SK-N-SH treated with all-trans-retinoic acid at 6 μM for 48 hours (cell line): Measurements from ENCODE around the gene CLNK.

Source experiments
- ATAC-seq: fragments of 200-7000 bp; cut with Tn5 transposase; 3 replicates; pipeline ENCODE4 v1.9.1; 2020; ENCODE audit warnings: mild to moderate bottlenecking, moderate library complexity
- ARNTL ChIP-seq: fragments of 450-650 bp; formaldehyde crosslinking; IDR thresholded peaks from 2 replicates; pipeline ENCODE4 v1.5.0; 2020; ENCODE audit warnings: low read depth, mild to moderate bottlenecking, moderate library complexity, borderline replicate concordance
- BACH2 ChIP-seq: fragments of 250-450 bp; sonication (Bioruptor Pico); IDR thresholded peaks from 2 replicates; pipeline ENCODE4 v1.9.0; 2021; ENCODE audit warnings: mild to moderate bottlenecking, borderline replicate concordance
- CSDC2 ChIP-seq: fragments of 250-450 bp; sonication (Bioruptor Pico); IDR thresholded peaks from 2 replicates; pipeline ENCODE4 v1.5.0; 2020; ENCODE audit warnings: mild to moderate bottlenecking, moderate library complexity
- CSRNP3 ChIP-seq: fragments of 250-450 bp; sonication (Bioruptor Pico); IDR thresholded peaks from 2 replicates; pipeline ENCODE4 v1.5.1; 2021; ENCODE audit warnings: mild to moderate bottlenecking, moderate library complexity
- ESRRG ChIP-seq: fragments of 250-450 bp; sonication (Bioruptor Pico); IDR thresholded peaks from 2 replicates; pipeline ENCODE4 v1.6.1; 2021; ENCODE audit warnings: mild to moderate bottlenecking
- GLIS3 ChIP-seq: fragments of 250-450 bp; sonication (Bioruptor Pico); IDR thresholded peaks from 2 replicates; pipeline ENCODE4 v1.5.0; 2020; ENCODE audit warnings: mild to moderate bottlenecking, moderate library complexity
- RARB ChIP-seq: fragments of 250-450 bp; sonication (Bioruptor Pico); IDR thresholded peaks from 2 replicates; pipeline ENCODE4 v1.8.0; 2021; ENCODE audit warnings: mild to moderate bottlenecking, moderate library complexity
- SNAI2 ChIP-seq: fragments of 250-450 bp; sonication (Bioruptor Pico); IDR thresholded peaks from 2 replicates; pipeline ENCODE4 v1.5.0; 2020; ENCODE audit warnings: mild to moderate bottlenecking, moderate library complexity
- TCF4 ChIP-seq: fragments of 250-450 bp; sonication (Bioruptor Pico); IDR thresholded peaks from 2 replicates; pipeline ENCODE4 v1.8.0; 2021; ENCODE audit warnings: mild to moderate bottlenecking, moderate library complexity, borderline replicate concordance
- TOX ChIP-seq: fragments of 250-450 bp; sonication (Bioruptor Pico); IDR thresholded peaks from 2 replicates; pipeline ENCODE4 v1.8.0; 2021; ENCODE audit warnings: mild to moderate bottlenecking, moderate library complexity, borderline replicate concordance
- TSHZ2 ChIP-seq: fragments of 250-450 bp; sonication (Bioruptor Pico); IDR thresholded peaks from 2 replicates; pipeline ENCODE4 v1.5.0; 2020; ENCODE audit warnings: mild to moderate bottlenecking, moderate library complexity
- ZC3H10 ChIP-seq: fragments of 250-450 bp; sonication (Bioruptor Pico); IDR thresholded peaks from 2 replicates; pipeline ENCODE4 v1.5.1; 2021; ENCODE audit warnings: mild to moderate bottlenecking, moderate library complexity
- ZFP3 ChIP-seq: fragments of 250-450 bp; sonication (Bioruptor Pico); IDR thresholded peaks from 2 replicates; pipeline ENCODE4 v1.5.0; 2020; ENCODE audit warnings: mild to moderate bottlenecking, moderate library complexity
- ZFP30 ChIP-seq: fragments of 450-650 bp; formaldehyde crosslinking; IDR thresholded peaks from 2 replicates; pipeline ENCODE4 v1.5.0; 2022; ENCODE audit warnings: mild to moderate bottlenecking, moderate library complexity
- ZNF565 ChIP-seq: fragments of 450-650 bp; formaldehyde crosslinking; conservative IDR thresholded peaks from 2 replicates; pipeline ENCODE4 v1.5.0; 2020; ENCODE audit warnings: low read depth, mild to moderate bottlenecking, moderate library complexity
- ZNF70 ChIP-seq: fragments of 450-650 bp; formaldehyde crosslinking; IDR thresholded peaks from 2 replicates; pipeline ENCODE4 v1.5.0; 2020; ENCODE audit warnings: mild to moderate bottlenecking, moderate library complexity
- TF ChIP-seq, protein P1 (sequence below): fragments of 250-450 bp; sonication (Bioruptor Pico); IDR thresholded peaks from 2 replicates; pipeline ENCODE4 v1.5.1; 2020; ENCODE audit warnings: low read depth, mild to moderate bottlenecking, moderate library complexity
- TF ChIP-seq, protein P2 (sequence below): fragments of 250-450 bp; sonication (Bioruptor Pico); IDR thresholded peaks from 2 replicates; pipeline ENCODE4 v1.8.0; 2021; ENCODE audit warnings: low read depth, mild to moderate bottlenecking, moderate library complexity, borderline replicate concordance
- TF ChIP-seq, protein P3 (sequence below): fragments of 250-450 bp; sonication (Bioruptor Pico); IDR thresholded peaks from 2 replicates; pipeline ENCODE4 v1.8.0; 2020; ENCODE audit warnings: mild to moderate bottlenecking, moderate library complexity, borderline replicate concordance

The CLNK gene

GRCh38 chr4:10535912-10536311 lies 148.7 kb downstream of the CLNK start:
- TF ChIP-seq, protein P1, sequence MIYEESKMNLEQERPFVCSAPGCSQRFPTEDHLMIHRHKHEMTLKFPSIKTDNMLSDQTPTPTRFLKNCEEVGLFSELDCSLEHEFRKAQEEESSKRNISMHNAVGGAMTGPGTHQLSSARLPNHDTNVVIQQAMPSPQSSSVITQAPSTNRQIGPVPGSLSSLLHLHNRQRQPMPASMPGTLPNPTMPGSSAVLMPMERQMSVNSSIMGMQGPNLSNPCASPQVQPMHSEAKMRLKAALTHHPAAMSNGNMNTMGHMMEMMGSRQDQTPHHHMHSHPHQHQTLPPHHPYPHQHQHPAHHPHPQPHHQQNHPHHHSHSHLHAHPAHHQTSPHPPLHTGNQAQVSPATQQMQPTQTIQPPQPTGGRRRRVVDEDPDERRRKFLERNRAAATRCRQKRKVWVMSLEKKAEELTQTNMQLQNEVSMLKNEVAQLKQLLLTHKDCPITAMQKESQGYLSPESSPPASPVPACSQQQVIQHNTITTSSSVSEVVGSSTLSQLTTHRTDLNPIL = no peak
- no peak for TF ChIP-seq BACH2 (CRISPR knock-in tag)
- no peak for TF ChIP-seq SNAI2 (CRISPR knock-in tag)
- no peak for TF ChIP-seq ZC3H10 (CRISPR knock-in tag)
- no peak for TF ChIP-seq ARNTL
- TF ChIP-seq RARB (CRISPR knock-in tag) = no peak
- no peak for TF ChIP-seq CSRNP3
- no peak for TF ChIP-seq TOX
- TF ChIP-seq, protein P2, sequence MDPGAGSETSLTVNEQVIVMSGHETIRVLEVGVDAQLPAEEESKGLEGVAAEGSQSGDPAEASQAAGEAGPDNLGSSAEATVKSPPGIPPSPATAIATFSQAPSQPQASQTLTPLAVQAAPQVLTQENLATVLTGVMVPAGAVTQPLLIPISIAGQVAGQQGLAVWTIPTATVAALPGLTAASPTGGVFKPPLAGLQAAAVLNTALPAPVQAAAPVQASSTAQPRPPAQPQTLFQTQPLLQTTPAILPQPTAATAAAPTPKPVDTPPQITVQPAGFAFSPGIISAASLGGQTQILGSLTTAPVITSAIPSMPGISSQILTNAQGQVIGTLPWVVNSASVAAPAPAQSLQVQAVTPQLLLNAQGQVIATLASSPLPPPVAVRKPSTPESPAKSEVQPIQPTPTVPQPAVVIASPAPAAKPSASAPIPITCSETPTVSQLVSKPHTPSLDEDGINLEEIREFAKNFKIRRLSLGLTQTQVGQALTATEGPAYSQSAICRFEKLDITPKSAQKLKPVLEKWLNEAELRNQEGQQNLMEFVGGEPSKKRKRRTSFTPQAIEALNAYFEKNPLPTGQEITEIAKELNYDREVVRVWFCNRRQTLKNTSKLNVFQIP (CRISPR knock-in tag) = no peak
- TF ChIP-seq ZNF70 (CRISPR knock-in tag) = no peak
- TF ChIP-seq GLIS3 (CRISPR knock-in tag) = no peak
- no peak for TF ChIP-seq CSDC2 (CRISPR knock-in tag)
- TF ChIP-seq ZFP3 = no peak
- no peak for TF ChIP-seq ZFP30 (CRISPR knock-in tag)
- TF ChIP-seq, protein P3, sequence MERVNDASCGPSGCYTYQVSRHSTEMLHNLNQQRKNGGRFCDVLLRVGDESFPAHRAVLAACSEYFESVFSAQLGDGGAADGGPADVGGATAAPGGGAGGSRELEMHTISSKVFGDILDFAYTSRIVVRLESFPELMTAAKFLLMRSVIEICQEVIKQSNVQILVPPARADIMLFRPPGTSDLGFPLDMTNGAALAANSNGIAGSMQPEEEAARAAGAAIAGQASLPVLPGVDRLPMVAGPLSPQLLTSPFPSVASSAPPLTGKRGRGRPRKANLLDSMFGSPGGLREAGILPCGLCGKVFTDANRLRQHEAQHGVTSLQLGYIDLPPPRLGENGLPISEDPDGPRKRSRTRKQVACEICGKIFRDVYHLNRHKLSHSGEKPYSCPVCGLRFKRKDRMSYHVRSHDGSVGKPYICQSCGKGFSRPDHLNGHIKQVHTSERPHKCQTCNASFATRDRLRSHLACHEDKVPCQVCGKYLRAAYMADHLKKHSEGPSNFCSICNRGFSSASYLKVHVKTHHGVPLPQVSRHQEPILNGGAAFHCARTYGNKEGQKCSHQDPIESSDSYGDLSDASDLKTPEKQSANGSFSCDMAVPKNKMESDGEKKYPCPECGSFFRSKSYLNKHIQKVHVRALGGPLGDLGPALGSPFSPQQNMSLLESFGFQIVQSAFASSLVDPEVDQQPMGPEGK (CRISPR knock-in tag) = no peak
- no peak for TF ChIP-seq ESRRG (CRISPR knock-in tag)
- TF ChIP-seq TSHZ2 (CRISPR knock-in tag) = no peak
- ATAC-seq = no peak

DNA sequence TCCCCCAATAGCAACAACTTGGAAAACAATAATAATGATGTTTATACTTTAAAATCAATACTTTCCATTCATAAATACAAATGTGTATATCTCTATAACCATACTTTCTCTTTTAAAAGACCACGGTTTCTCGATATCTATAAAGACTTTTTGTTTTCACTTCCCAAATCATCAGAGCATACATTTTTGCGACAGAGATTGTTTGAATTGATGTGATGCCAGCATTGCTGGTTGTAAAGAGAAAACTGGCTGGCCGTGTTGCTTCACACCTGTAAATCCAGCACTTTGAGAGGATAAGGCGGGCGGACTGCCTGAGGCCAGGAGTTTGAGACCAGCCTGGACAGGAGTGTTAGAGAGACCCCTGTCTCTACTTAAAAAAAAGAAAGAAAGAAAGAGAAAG lies 149.7 kb downstream of the CLNK start:
- ATAC-seq = no peak
- TF ChIP-seq RARB (CRISPR knock-in tag) (no peak), TOX (no peak), GLIS3 (CRISPR knock-in tag) (no peak), ZNF565 (CRISPR knock-in tag) (no peak), TSHZ2 (CRISPR knock-in tag) (no peak), SNAI2 (CRISPR knock-in tag) (no peak)

- no peak for ATAC-seq
- TF ChIP-seq TCF4 (CRISPR knock-in tag) (no peak), ZC3H10 (CRISPR knock-in tag) (no peak), TSHZ2 (CRISPR knock-in tag) (no peak), CSRNP3 (no peak), ZFP30 (CRISPR knock-in tag) (no peak), TOX (no peak)
These were observed 152.4 kb downstream of the CLNK start for GRCh38 chr4:10532155-10532554.
